OCI-LY1 (cell line): ENCODE measurements around the gene AMPD3.

Source experiments
- H2AFZ ChIP-seq: fragments of 200-600 bp; sonication (generic), shearing (Covaris generic); 2 replicates; pipeline ENCODE4 v1.6.0; 2014; ENCODE audit warnings: antibody characterized with exemption, mild to moderate bottlenecking, low read length
- H3F3A ChIP-seq: fragments of 200-600 bp; sonication (generic), shearing (Covaris generic); 2 replicates; pipeline ENCODE4 v1.6.0; 2014; ENCODE audit warnings: mild to moderate bottlenecking, antibody characterized with exemption, low read length, moderate library complexity; ENCODE audit not compliant: insufficient read depth
- H3K27ac ChIP-seq: fragments of 200-600 bp; sonication (generic); 2 replicates; pipeline ENCODE4 v1.5.1; 2014; ENCODE audit warnings: low read length, mixed run types, mild to moderate bottlenecking, low read depth; ENCODE audit not compliant: poor library complexity, severe bottlenecking
- H3K27me3 ChIP-seq: fragments of 200-600 bp; sonication (generic); 2 replicates; pipeline ENCODE4 v1.6.0; 2014; ENCODE audit warnings: antibody characterized with exemption, mild to moderate bottlenecking, low read length, moderate library complexity; ENCODE audit not compliant: insufficient read depth
- H3K36me3 ChIP-seq: fragments of 200-600 bp; sonication (generic); 2 replicates; pipeline ENCODE4 v1.6.1; 2014; ENCODE audit warnings: mild to moderate bottlenecking, antibody characterized with exemption, low read length, moderate library complexity, mixed read lengths; ENCODE audit not compliant: insufficient read depth
- H3K4me1 ChIP-seq: fragments of 200-600 bp; sonication (generic); 2 replicates; pipeline ENCODE4 v1.5.1; 2014; ENCODE audit warnings: mild to moderate bottlenecking, low read length, moderate library complexity; ENCODE audit not compliant: insufficient read depth, severe bottlenecking
- H3K4me2 ChIP-seq: fragments of 200-600 bp; sonication (generic), shearing (Covaris generic); 2 replicates; pipeline ENCODE4 v1.6.1; 2014; ENCODE audit warnings: low read length
- H3K4me3 ChIP-seq: fragments of 200-600 bp; sonication (generic); 2 replicates; pipeline ENCODE4 v1.5.1; 2014; ENCODE audit warnings: low read length, low read depth, mild to moderate bottlenecking, mixed read lengths; ENCODE audit not compliant: poor library complexity, severe bottlenecking
- H3K79me2 ChIP-seq: fragments of 200-600 bp; shearing (Covaris generic); 2 replicates; pipeline ENCODE4 v1.6.1; 2016; ENCODE audit warnings: mixed run types, low read length, mixed read lengths; ENCODE audit not compliant: insufficient read depth
- H3K9ac ChIP-seq: fragments of 200-600 bp; sonication (generic), shearing (Covaris generic); 2 replicates; pipeline ENCODE4 v1.6.1; 2014; ENCODE audit warnings: mild to moderate bottlenecking, low read length, mixed read lengths
- H3K9me2 ChIP-seq: fragments of 200-600 bp; sonication (generic), shearing (Covaris generic); 2 replicates; pipeline ENCODE4 v1.6.1; 2014; ENCODE audit warnings: low read depth, mild to moderate bottlenecking, low read length, mixed read lengths
- H3K9me3 ChIP-seq: fragments of 200-600 bp; shearing (Covaris generic); 2 replicates; pipeline ENCODE4 v1.6.1; 2014; ENCODE audit warnings: low read length, mixed read lengths
- H4K20me1 ChIP-seq: fragments of 200-600 bp; sonication (generic), shearing (Covaris generic); 2 replicates; pipeline ENCODE4 v1.6.0; 2016; ENCODE audit warnings: mild to moderate bottlenecking, low read length; ENCODE audit not compliant: insufficient read depth
- EZH2 ChIP-seq: fragments of 200-600 bp; sonication (generic), shearing (Covaris generic); IDR thresholded peaks from 2 replicates; pipeline ENCODE4 v1.8.0; 2017; ENCODE audit warnings: borderline replicate concordance, mixed run types, mild to moderate bottlenecking, antibody characterized with exemption, low read length, moderate library complexity, mixed read lengths
- TF ChIP-seq, protein P1 (sequence below): fragments of 200-600 bp; sonication (generic), shearing (Covaris generic); IDR thresholded peaks from 2 replicates; pipeline ENCODE4 v1.5.1; 2017; ENCODE audit warnings: mild to moderate bottlenecking, antibody characterized with exemption, low read length, moderate library complexity, mixed read lengths

AMPD3 gene

DNA sequence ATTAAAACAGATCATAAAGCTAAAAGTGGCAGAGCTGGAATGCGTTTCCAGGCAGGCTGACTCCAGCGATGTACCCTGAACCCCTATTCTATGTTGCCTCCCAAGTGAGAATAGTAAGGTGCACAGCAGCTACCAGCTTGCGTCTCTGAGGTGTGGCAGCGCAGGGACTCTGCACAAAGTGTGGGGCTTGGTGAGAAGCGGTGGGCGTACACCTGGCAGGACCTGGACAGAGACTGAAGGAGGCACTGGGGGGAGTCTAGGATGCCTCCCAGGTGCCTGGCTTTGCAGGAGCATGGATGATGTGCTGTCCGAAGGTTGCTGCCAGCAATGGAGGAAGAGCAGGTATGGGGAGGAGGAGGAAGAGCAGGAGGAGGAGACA is 42.9 kb downstream of the AMPD3 start:
- Histone ChIP-seq H3K4me2 (no peak overlapping the region), H3K9me2 (no peaks in the 10 kb centered on the region), H3K27me3 (no peaks in the 10 kb centered on the region), H3F3A (no peaks in the 10 kb centered on the region), H3K4me3 (no peak overlapping the region), H3K36me3 (peaks cover 78% of the 10 kb centered on the region), H3K4me1 (no peaks in the 10 kb centered on the region), H4K20me1 (no peaks in the 10 kb centered on the region), H3K27ac (no peak overlapping the region), H3K9ac (no peak overlapping the region), H3K9me3 (no peaks in the 10 kb centered on the region), H3K79me2 (no peaks in the 10 kb centered on the region), H2AFZ (no peak overlapping the region)
- no peak for TF ChIP-seq EZH2
- TF ChIP-seq, protein P1, sequence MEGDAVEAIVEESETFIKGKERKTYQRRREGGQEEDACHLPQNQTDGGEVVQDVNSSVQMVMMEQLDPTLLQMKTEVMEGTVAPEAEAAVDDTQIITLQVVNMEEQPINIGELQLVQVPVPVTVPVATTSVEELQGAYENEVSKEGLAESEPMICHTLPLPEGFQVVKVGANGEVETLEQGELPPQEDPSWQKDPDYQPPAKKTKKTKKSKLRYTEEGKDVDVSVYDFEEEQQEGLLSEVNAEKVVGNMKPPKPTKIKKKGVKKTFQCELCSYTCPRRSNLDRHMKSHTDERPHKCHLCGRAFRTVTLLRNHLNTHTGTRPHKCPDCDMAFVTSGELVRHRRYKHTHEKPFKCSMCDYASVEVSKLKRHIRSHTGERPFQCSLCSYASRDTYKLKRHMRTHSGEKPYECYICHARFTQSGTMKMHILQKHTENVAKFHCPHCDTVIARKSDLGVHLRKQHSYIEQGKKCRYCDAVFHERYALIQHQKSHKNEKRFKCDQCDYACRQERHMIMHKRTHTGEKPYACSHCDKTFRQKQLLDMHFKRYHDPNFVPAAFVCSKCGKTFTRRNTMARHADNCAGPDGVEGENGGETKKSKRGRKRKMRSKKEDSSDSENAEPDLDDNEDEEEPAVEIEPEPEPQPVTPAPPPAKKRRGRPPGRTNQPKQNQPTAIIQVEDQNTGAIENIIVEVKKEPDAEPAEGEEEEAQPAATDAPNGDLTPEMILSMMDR = no peak

DNA sequence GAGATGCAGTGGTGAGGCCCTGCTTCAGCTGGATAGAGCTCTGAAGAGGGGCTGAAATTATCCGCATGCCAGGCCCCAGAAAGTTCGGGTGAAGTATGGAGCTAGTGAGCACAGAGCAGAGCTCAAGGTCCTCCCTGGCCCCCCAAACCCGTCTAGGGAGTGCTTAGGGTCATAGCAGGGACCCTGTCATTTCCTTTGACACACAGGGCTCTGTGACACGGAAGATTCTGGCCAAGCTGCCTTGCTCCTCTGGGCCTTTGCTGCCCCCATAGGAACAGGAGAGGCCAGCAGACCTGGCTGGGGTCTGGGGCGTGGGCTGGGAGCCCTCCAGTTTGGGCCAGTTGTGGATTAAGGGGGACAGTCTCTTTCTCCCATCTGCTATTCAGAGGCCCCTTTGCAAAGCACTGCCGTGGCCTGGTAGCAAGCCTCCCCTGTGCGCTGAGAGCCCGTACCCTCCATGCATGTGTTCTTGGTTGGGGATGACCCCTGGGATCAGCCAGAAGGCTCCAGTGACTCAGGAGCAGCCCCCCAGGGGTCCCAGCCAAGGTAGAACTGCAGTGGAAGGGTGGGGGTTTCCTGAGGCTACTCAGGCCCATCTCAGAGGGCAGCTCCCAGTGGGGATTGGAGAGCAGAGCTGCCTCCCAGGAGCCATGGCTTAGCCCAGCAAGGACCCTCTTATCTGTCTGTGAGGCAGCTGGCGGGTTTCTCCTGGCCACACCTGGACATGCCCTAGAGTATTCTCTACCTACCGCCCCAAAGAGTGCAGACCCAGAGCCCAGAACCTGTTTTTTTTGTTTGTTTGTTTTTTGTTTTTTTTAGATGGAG is 43.6 kb downstream of the AMPD3 start:
- Histone ChIP-seq H3K79me2 (no peaks in the 10 kb centered on the region), H3K4me1 (no peaks in the 10 kb centered on the region), H3K36me3 (peaks cover 73% of the 10 kb centered on the region), H3K27me3 (no peaks in the 10 kb centered on the region), H3K9ac (no peak overlapping the region), H3K9me2 (no peaks in the 10 kb centered on the region), H3K27ac (no peak overlapping the region), H3K4me3 (no peak overlapping the region), H4K20me1 (no peaks in the 10 kb centered on the region), H2AFZ (no peak overlapping the region), H3K4me2 (no peak overlapping the region), H3F3A (no peaks in the 10 kb centered on the region), H3K9me3 (no peaks in the 10 kb centered on the region)
- TF ChIP-seq EZH2 = no peak
- TF ChIP-seq, protein P1 = no peak

DNA sequence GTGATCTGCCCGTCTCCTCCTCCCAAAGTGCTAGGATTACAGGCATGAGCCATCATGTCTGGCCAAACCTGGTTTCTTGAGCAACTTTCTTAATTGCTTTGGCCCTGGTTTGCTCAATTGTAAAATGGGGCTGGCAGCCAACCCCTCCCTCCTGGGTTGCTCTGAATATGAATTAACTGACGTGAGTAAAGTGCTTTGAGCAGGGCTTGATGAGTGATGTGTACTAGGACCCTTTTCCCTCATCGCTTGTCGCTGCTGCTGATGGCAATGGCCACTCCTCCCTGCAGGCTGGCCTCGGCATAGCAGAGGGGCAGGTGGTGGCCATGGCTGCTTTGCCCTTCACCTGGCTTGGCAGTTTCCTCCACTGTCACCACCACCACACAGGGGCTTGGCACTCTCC is 44.4 kb downstream of the AMPD3 start:
- Histone ChIP-seq H2AFZ (no peak overlapping the region), H3K27me3 (no peaks in the 10 kb centered on the region), H3K79me2 (no peaks in the 10 kb centered on the region), H3K27ac (no peak overlapping the region), H3K9ac (no peak overlapping the region), H4K20me1 (no peaks in the 10 kb centered on the region), H3K4me2 (no peak overlapping the region), H3K4me3 (no peak overlapping the region), H3F3A (no peaks in the 10 kb centered on the region), H3K9me2 (no peaks in the 10 kb centered on the region), H3K36me3 (peaks cover 72% of the 10 kb centered on the region; the same call in 1 of the 2 replicates), H3K9me3 (no peaks in the 10 kb centered on the region), H3K4me1 (no peaks in the 10 kb centered on the region)
- TF ChIP-seq, protein P1 = no peak
- no peak for TF ChIP-seq EZH2
